Mesenchymal stem cell (in vitro differentiated cells and primary cell): ENCODE data around the gene DAB1.

Source experiments
- DNase-seq: peaks from one replicate; pipeline ENCODE4 v3.0.0-alpha.2; 2013
- H2AFZ ChIP-seq: one replicate; pipeline ENCODE4 v1.6.1; 2013; ENCODE audit warnings: low read depth, mild to moderate bottlenecking, control low read depth, inconsistent platforms, low read length, moderate library complexity
- H2AK5ac ChIP-seq: 2 replicates; pipeline ENCODE4 v1.6.1; 2013; ENCODE audit warnings: low read length, moderate library complexity, mild to moderate bottlenecking, inconsistent platforms; ENCODE audit not compliant: severe bottlenecking
- H2BK120ac ChIP-seq: one replicate; pipeline ENCODE4 v1.6.1; 2013; ENCODE audit warnings: low read depth, mild to moderate bottlenecking, inconsistent platforms, low read length, moderate library complexity
- H2BK12ac ChIP-seq, 2 experiments: one replicate each; pipeline ENCODE4 v1.6.1; 2013; ENCODE audit warnings: inconsistent platforms in 2 of 2, low read length in 2 of 2, mild to moderate bottlenecking in 2 of 2, moderate library complexity in 2 of 2, control low read depth in 1 of 2
- H2BK15ac ChIP-seq: one replicate; pipeline ENCODE4 v1.6.1; 2013; ENCODE audit warnings: mild to moderate bottlenecking, low read depth, inconsistent platforms; ENCODE audit not compliant: poor library complexity, severe bottlenecking
- H2BK5ac ChIP-seq: 2 replicates; pipeline ENCODE4 v1.6.1; 2013; ENCODE audit warnings: low read depth, mild to moderate bottlenecking, low read length, control low read depth, inconsistent platforms; ENCODE audit not compliant: poor library complexity, severe bottlenecking
- H3K14ac ChIP-seq, 2 experiments: one replicate each; pipeline ENCODE4 v1.6.1; 2013; ENCODE audit warnings: inconsistent platforms in 2 of 2, low read length in 2 of 2, control low read depth in 1 of 2, mild to moderate bottlenecking in 1 of 2, moderate library complexity in 1 of 2
- H3K18ac ChIP-seq, 2 experiments: one replicate each; pipeline ENCODE4 v1.6.1; 2013; ENCODE audit warnings: inconsistent platforms in 2 of 2, low read length in 2 of 2, control low read depth in 1 of 2, low read depth in 1 of 2, mild to moderate bottlenecking in 1 of 2
- H3K23ac ChIP-seq, 2 experiments: one replicate each; pipeline ENCODE4 v1.6.1; 2013; ENCODE audit warnings: inconsistent platforms in 2 of 2, low read length in 2 of 2, mild to moderate bottlenecking in 2 of 2, moderate library complexity in 2 of 2, control low read depth in 1 of 2
- H3K27ac ChIP-seq: 2 replicates; pipeline ENCODE4 v1.5.1; 2013; ENCODE audit warnings: mild to moderate bottlenecking, moderate library complexity, low read length, control low read depth, inconsistent platforms; ENCODE audit not compliant: poor library complexity, severe bottlenecking
- H3K27me3 ChIP-seq, 2 experiments: 2 replicates each; pipeline versions ENCODE4 v1.6.1 to v1.7.0; 2013; ENCODE audit warnings: low read length in 2 of 2, mild to moderate bottlenecking in 2 of 2, moderate library complexity in 2 of 2, control low read depth in 1 of 2, inconsistent platforms in 1 of 2; ENCODE audit not compliant: control insufficient read depth in 1 of 2, insufficient read depth in 1 of 2
- H3K36me3 ChIP-seq, 2 experiments: 2 replicates each; pipeline versions ENCODE4 v1.6.1 to v1.7.0; 2013; ENCODE audit warnings: low read length in 2 of 2, control low read depth in 1 of 2, inconsistent platforms in 1 of 2, low read depth in 1 of 2, mild to moderate bottlenecking in 1 of 2; ENCODE audit not compliant: insufficient read depth in 2 of 2, control insufficient read depth in 1 of 2
- H3K4ac ChIP-seq, 2 experiments: one replicate each; pipeline ENCODE4 v1.6.1; 2013; ENCODE audit warnings: inconsistent platforms in 2 of 2, low read length in 2 of 2, mild to moderate bottlenecking in 2 of 2, moderate library complexity in 2 of 2, control low read depth in 1 of 2, low read depth in 1 of 2
- H3K4me1 ChIP-seq: 2 replicates; pipeline ENCODE4 v1.6.1; 2013; ENCODE audit warnings: low read depth, low read length, control low read depth; ENCODE audit not compliant: control insufficient read depth, insufficient read depth
- H3K4me2 ChIP-seq: 2 replicates; pipeline ENCODE4 v1.6.1; 2013; ENCODE audit warnings: low read length, mild to moderate bottlenecking, inconsistent platforms; ENCODE audit not compliant: poor library complexity, severe bottlenecking
- H3K4me3 ChIP-seq, 2 experiments: 2 replicates each; pipeline versions ENCODE4 v1.5.1 to v1.7.0; 2013; ENCODE audit warnings: low read length in 2 of 2, mild to moderate bottlenecking in 2 of 2, control low read depth in 1 of 2, low read depth in 1 of 2; ENCODE audit not compliant: insufficient read depth in 1 of 2
- H3K79me1 ChIP-seq: replicated peaks from 2 replicates; pipeline ENCODE4 v1.6.1; 2013; ENCODE audit warnings: mild to moderate bottlenecking, control low read depth, low read length, inconsistent platforms; ENCODE audit not compliant: poor library complexity, severe bottlenecking
- H3K9ac ChIP-seq: 2 replicates; pipeline ENCODE4 v1.7.0; 2013; ENCODE audit warnings: mild to moderate bottlenecking, low read length, moderate library complexity
- H3K9me3 ChIP-seq: 2 replicates; pipeline ENCODE4 v1.7.0; 2013; ENCODE audit warnings: mild to moderate bottlenecking, low read length; ENCODE audit not compliant: control insufficient read depth
- H4K8ac ChIP-seq: one replicate; pipeline ENCODE4 v1.6.1; 2013; ENCODE audit warnings: inconsistent platforms, mild to moderate bottlenecking, low read length, moderate library complexity
- H4K91ac ChIP-seq: one replicate; pipeline ENCODE4 v1.6.1; 2013; ENCODE audit warnings: mild to moderate bottlenecking, low read length, inconsistent platforms
- WGBS: methylation state at CpG from one replicate; pipeline ENCODE4 v1.1.7; 2013; ENCODE audit warnings: mixed read lengths; 5-methylcytosine and 5-hydroxymethylcytosine counted together

The DAB1 gene

GRCh38 chr1:57106296-57106695, 317.6 kb downstream of the DAB1 start:
- Histone ChIP-seq H2BK12ac (no peak overlapping the region), H3K4ac (no peak overlapping the region), H2AK5ac (no peak overlapping the region), H3K23ac (no peak overlapping the region), H2AFZ (no peak overlapping the region), H3K9ac (no peak overlapping the region), H3K4me3 (no peak overlapping the region), H4K91ac (no peak overlapping the region), H3K27ac (no peak overlapping the region), H3K14ac (no peak overlapping the region), H3K9me3 (no peaks in the 10 kb centered on the region), H2BK15ac (no peak overlapping the region), H3K27me3 (no peaks in the 10 kb centered on the region), H3K4me2 (no peak overlapping the region), H2BK5ac (no peak overlapping the region), H3K4me1 (no peaks in the 10 kb centered on the region), H3K18ac (no peak overlapping the region), H3K79me1 (no peaks in the 10 kb centered on the region), H4K8ac (no peak overlapping the region), H2BK120ac (no peak overlapping the region), H3K36me3 (no peaks in the 10 kb centered on the region)
- 80% methylated on average over 1 of the region's 4 CpGs for WGBS
- DNase-seq = no peak

DNA sequence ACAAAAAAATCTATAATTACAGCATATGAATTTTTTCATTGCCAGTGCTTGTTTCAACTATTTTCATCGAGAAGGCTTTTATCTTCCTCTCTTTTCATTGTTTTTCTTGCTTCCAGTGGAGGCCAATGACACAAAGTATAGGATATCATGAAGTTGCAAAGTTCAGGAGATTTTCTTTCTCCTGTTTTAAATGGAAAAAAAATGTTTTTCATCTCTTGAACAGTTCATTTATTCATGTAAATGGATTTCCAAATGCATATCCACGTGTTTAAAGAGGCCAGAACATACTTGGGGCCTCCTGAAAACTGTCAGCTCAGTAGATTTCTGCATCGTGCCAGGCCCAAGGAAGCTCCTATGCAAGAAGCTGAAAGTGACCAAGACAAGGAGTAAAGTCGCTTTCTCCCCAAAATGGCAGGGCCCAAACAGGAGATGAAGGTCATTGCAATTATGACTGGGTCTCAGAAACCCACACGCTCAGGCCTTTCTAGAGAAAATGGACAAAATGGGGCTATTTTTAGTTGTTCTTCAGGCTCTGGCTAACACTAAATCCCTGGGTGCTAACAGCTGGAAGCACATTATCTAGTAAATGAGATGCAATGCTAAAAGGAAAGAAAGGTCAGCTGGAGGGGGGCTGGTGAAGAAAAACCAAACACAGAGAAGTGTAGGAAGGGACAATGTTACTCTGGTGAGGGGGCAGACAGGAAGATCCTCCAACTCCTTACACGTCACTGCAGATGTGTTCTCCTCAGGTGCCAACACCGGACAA, 321.1 kb downstream of the DAB1 start:
- no peak overlapping the region for H3K14ac ChIP-seq
- no peak overlapping the region for H4K8ac ChIP-seq
- no peak overlapping the region for H3K4ac ChIP-seq
- H3K79me1 ChIP-seq = no peaks in the 10 kb centered on the region
- H2BK12ac ChIP-seq = no peak overlapping the region
- no peak overlapping the region for H2BK120ac ChIP-seq
- no peaks in the 10 kb centered on the region for H3K27me3 ChIP-seq
- no peak overlapping the region for H3K4me3 ChIP-seq
- H3K9ac ChIP-seq = no peak overlapping the region
- no peak overlapping the region for H4K91ac ChIP-seq
- H2AK5ac ChIP-seq = no peak overlapping the region
- no peaks in the 10 kb centered on the region for H3K36me3 ChIP-seq
- no peak overlapping the region for H3K23ac ChIP-seq
- H3K9me3 ChIP-seq = no peaks in the 10 kb centered on the region
- no peak overlapping the region for H3K4me2 ChIP-seq
- no peak for DNase-seq
- H2AFZ ChIP-seq = no peak overlapping the region
- H2BK15ac ChIP-seq = no peak overlapping the region
- H3K18ac ChIP-seq = no peak overlapping the region
- H3K27ac ChIP-seq = no peak overlapping the region
- no peak overlapping the region for H2BK5ac ChIP-seq
- no peaks in the 10 kb centered on the region for H3K4me1 ChIP-seq
- WGBS = 61% methylated on average over 6 of the region's 7 CpGs

DNA sequence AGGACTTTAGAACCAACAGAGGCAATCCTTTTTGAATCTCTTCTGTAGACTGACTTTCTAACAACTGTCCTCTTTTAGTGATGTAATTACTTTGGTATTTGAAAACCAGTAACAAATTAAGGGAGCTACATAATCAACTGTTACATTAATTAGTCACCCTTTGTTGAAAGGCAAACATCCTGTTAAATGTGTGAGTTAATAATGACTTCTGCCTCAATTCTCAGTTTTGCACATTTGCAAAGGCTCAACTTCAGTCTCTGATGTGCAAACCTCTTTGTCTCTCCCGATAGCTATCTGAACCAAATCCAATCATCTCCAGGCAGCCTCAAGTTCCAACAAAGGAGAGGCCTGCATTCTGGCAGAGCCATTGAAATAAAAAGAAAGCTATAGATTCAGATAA, 322.7 kb downstream of the DAB1 start:
- 33% methylated on average over 1 of the region's 1 CpG for WGBS
- no peak overlapping the region for H2BK5ac ChIP-seq
- H2AK5ac ChIP-seq = no peak overlapping the region
- no peaks in the 10 kb centered on the region for H3K27me3 ChIP-seq
- H2BK120ac ChIP-seq = no peak overlapping the region
- no peak overlapping the region for H2AFZ ChIP-seq
- no peak overlapping the region for H3K27ac ChIP-seq
- H3K36me3 ChIP-seq = no peaks in the 10 kb centered on the region
- H4K91ac ChIP-seq = no peak overlapping the region
- H3K4me1 ChIP-seq = no peaks in the 10 kb centered on the region
- no peak overlapping the region for H3K4me3 ChIP-seq
- no peak overlapping the region for H3K23ac ChIP-seq
- no peak overlapping the region for H2BK15ac ChIP-seq
- H2BK12ac ChIP-seq = no peak overlapping the region
- no peak overlapping the region for H3K18ac ChIP-seq
- no peak overlapping the region for H3K4me2 ChIP-seq
- H3K9ac ChIP-seq = no peak overlapping the region
- no peak overlapping the region for H3K4ac ChIP-seq
- H3K79me1 ChIP-seq = no peaks in the 10 kb centered on the region
- H3K14ac ChIP-seq = no peak overlapping the region
- H4K8ac ChIP-seq = no peak overlapping the region
- no peaks in the 10 kb centered on the region for H3K9me3 ChIP-seq
- DNase-seq = no peak

DNA sequence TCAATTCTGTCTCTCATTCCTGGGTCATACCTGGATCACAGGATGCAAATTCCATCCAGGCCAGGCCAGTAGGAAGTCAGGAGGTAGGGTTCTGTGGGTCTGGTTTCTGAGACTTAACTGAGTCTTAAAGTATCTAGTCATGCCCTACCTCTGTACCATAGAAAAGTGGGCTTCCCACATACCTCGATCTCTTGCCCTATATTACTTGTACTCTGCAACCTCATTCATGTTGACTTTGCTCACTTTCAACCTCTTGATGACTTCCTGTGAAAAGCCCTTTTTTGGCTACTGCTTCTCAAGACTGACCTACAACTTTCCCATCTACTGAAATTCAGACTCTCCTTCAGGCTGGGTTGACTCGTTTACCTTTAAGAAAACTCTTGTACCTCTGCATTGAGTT, 329.1 kb downstream of the DAB1 start:
- Histone ChIP-seq H3K4me2 (no peak overlapping the region), H3K23ac (no peak overlapping the region), H3K14ac (no peak overlapping the region), H3K4me1 (no peaks in the 10 kb centered on the region), H2AK5ac (no peak overlapping the region), H3K9ac (no peak overlapping the region), H2BK12ac (no peak overlapping the region), H3K27ac (no peak overlapping the region), H2BK5ac (no peak overlapping the region), H2BK120ac (no peak overlapping the region), H4K8ac (no peak overlapping the region), H3K9me3 (no peaks in the 10 kb centered on the region), H3K79me1 (no peaks in the 10 kb centered on the region), H2BK15ac (no peak overlapping the region), H3K27me3 (no peaks in the 10 kb centered on the region), H3K4me3 (no peak overlapping the region), H4K91ac (no peak overlapping the region), H3K36me3 (no peaks in the 10 kb centered on the region), H2AFZ (no peak overlapping the region), H3K4ac (no peak overlapping the region), H3K18ac (no peak overlapping the region)
- DNase-seq = no peak
- WGBS = 85% methylated on average over 2 of the region's 2 CpGs
